ENCODE data around the gene EPB41L2.

EPB41L2 gene

GRCh38 chr6:130945401-130945919, 117.6 kb downstream of the EPB41L2 start:
- TF ChIP-seq SIN3A (IDR thresholded peaks at IDR 0.05; ENCODE audit: borderline replicate concordance, insufficient read depth, low read length) = no peak
- TF ChIP-seq FOXP2 (optimal IDR thresholded peaks at IDR 0.05; ENCODE audit: borderline replicate concordance, extremely low read depth, extremely low read length, insufficient read depth) = no peak
- TF ChIP-seq TAF1 (IDR thresholded peaks at IDR 0.05; ENCODE audit: borderline replicate concordance, insufficient read depth, low read length) = no peak
- no peak for TF ChIP-seq POLR2AphosphoS5 (IDR thresholded peaks at IDR 0.05; ENCODE audit: low read depth, low read length)
- TF ChIP-seq REST (IDR thresholded peaks at IDR 0.05; ENCODE audit: insufficient read depth in 1 of 2, low read depth in 2 of 2, low read length in 2 of 2) = no peak

- TF ChIP-seq TAF1 (IDR thresholded peaks at IDR 0.05; ENCODE audit: borderline replicate concordance, insufficient read depth, low read length) = no peak
These were observed 118.6 kb downstream of the EPB41L2 start for GRCh38 chr6:130944486-130944885.

- TF ChIP-seq TAF1 (IDR thresholded peaks at IDR 0.05; ENCODE audit: borderline replicate concordance, insufficient read depth, low read length) = no peak
These were observed 119.3 kb downstream of the EPB41L2 start for GRCh38 chr6:130943738-130944137.

- TF ChIP-seq TAF1 (IDR thresholded peaks at IDR 0.05; ENCODE audit: borderline replicate concordance, insufficient read depth, low read length) (no peak), SIN3A (IDR thresholded peaks at IDR 0.05; ENCODE audit: borderline replicate concordance, insufficient read depth, low read length) (no peak), POLR2AphosphoS5 (IDR thresholded peaks at IDR 0.05; ENCODE audit: low read depth, low read length) (no peak), REST (IDR thresholded peaks at IDR 0.05; ENCODE audit: insufficient read depth in 1 of 2, low read depth in 2 of 2, low read length in 2 of 2) (no peak), FOXP2 (optimal IDR thresholded peaks at IDR 0.05; ENCODE audit: borderline replicate concordance, extremely low read depth, extremely low read length, insufficient read depth) (no peak)
These were observed 125.0 kb downstream of the EPB41L2 start for GRCh38 chr6:130937942-130938604.

- no peak for TF ChIP-seq FOXP2 (optimal IDR thresholded peaks at IDR 0.05; ENCODE audit: borderline replicate concordance, extremely low read depth, extremely low read length, insufficient read depth)
- no peak for TF ChIP-seq TAF1 (IDR thresholded peaks at IDR 0.05; ENCODE audit: borderline replicate concordance, insufficient read depth, low read length)
- TF ChIP-seq REST (IDR thresholded peaks at IDR 0.05; ENCODE audit: insufficient read depth in 1 of 2, low read depth in 2 of 2, low read length in 2 of 2) = no peak
- TF ChIP-seq POLR2AphosphoS5 (IDR thresholded peaks at IDR 0.05; ENCODE audit: low read depth, low read length) = no peak
- no peak for TF ChIP-seq SIN3A (IDR thresholded peaks at IDR 0.05; ENCODE audit: borderline replicate concordance, insufficient read depth, low read length)
These were observed 126.1 kb downstream of the EPB41L2 start for GRCh38 chr6:130936933-130937332.

- TF ChIP-seq REST (IDR thresholded peaks at IDR 0.05; ENCODE audit: insufficient read depth in 1 of 2, low read depth in 2 of 2, low read length in 2 of 2) (no peak), FOXP2 (optimal IDR thresholded peaks at IDR 0.05; ENCODE audit: borderline replicate concordance, extremely low read depth, extremely low read length, insufficient read depth) (no peak), TAF1 (IDR thresholded peaks at IDR 0.05; ENCODE audit: borderline replicate concordance, insufficient read depth, low read length) (no peak), POLR2AphosphoS5 (IDR thresholded peaks at IDR 0.05; ENCODE audit: low read depth, low read length) (no peak), SIN3A (IDR thresholded peaks at IDR 0.05; ENCODE audit: borderline replicate concordance, insufficient read depth, low read length) (no peak)
These were observed 127.1 kb downstream of the EPB41L2 start for GRCh38 chr6:130935978-130936377.
